Placental epithelial cell (primary cell): ENCODE measurements around the gene ELOVL3. TPM values are rescaled to one million over a fixed set of nuclear protein-coding genes. Genes with fewer than 3 reads are reported as not detected.

ENCODE experiments used
- total RNA-seq: library from RNA; depleted of rRNA; stranded (reverse); fragments of >200 nt; gene quantifications from 2 replicates; pipeline ENCODE4 v1.2.3, GENCODE V29; 2012

ELOVL3 gene
- total RNA-seq: not detected in 2 replicates

GRCh38 chr10:102225646-102226541 is at the start of gene ELOVL3:
TSS of gene ELOVL3 (plus strand) at chr10:102226299. CDS start at chr10:102226549, 250 bp downstream.

GRCh38 chr10:102241444-102242117 is 15.5 kb downstream of the ELOVL3 start, which contains the start of gene PITX3:
TSS of gene PITX3 (minus strand) at chr10:102241512. CDS start at chr10:102232080, 9,432 bp downstream.

DNA sequence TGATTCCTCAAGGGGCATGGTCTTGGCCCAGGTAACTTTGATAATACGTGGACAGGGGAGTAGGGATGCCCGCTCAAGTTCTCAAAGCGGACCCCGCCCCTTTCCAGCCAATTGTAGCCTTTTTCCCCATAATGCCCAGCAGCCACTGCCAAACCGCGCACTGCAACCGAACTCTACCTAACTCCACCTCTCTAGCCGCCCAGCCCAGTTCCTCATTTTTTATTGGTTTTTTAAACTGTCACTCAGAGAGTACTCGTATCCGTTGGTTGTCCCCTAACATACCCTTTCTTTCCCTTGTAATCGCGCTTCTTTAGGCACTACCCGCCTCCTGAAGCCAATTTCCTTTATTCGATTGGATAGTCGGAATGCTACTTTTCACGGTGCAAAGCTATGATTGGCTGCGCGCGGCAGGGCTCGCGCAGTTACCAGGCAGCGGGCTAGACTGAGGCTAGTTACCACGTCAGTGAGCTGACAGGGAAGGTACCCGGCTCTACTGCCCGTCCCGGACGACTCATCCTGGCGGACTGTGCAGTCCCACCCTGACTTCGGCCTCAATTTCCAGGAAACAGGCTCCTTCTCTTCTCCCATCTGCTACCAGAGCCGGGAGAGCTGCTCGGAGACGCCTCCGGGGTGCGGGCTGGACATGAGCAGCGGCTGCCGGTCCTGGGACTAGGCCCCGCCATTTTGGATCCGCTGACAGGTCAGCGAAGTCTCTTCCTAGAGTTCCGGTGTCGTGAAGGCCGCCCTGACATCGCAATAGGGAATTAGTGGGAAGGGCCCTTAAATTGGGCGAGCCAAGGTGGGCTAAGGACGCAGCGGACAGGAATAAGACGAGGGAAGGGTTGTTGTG is 19.2 kb downstream of the ELOVL3 start, which contains the start of gene GBF1:
Gene GBF1, plus strand, starts transcription at position 451 of the 850 bp plus-strand sequence. CDS start 13,407 bp downstream, outside the sequence.

Other genes with a start within 250 kb of the ELOVL3 start
- 12.2 and 47.1 TPM in 2 replicates for gene ARMH3, start 170.1 kb upstream of the ELOVL3 start, total RNA-seq
- gene HPS6, start 160.9 kb upstream of the ELOVL3 start, total RNA-seq: 40.2 and 41.2 TPM in 2 replicates
- 52.1 and 97.8 TPM in 2 replicates for gene LDB1, start 105.9 kb upstream of the ELOVL3 start, total RNA-seq
- gene PPRC1, start 93.3 kb upstream of the ELOVL3 start, total RNA-seq: 18.5 and 25.3 TPM in 2 replicates
- gene NOLC1, start 73.9 kb upstream of the ELOVL3 start, total RNA-seq: 16.1 and 17.9 TPM in 2 replicates
- gene PITX3, start 15.2 kb downstream of the ELOVL3 start, total RNA-seq: not detected in 2 replicates
- gene GBF1, start 19.2 kb downstream of the ELOVL3 start, total RNA-seq: 46.7 and 72.2 TPM in 2 replicates
- gene NFKB2, start 169.4 kb downstream of the ELOVL3 start, total RNA-seq: 15.3 and 19.0 TPM in 2 replicates
- gene PSD, start 192.5 kb downstream of the ELOVL3 start, total RNA-seq: 2.3 and 12.2 TPM in 2 replicates
- gene FBXL15, start 194.5 kb downstream of the ELOVL3 start, total RNA-seq: 8.7 and 14.5 TPM in 2 replicates
- gene CUEDC2, start 206.3 kb downstream of the ELOVL3 start, total RNA-seq: 25.9 and 41.6 TPM in 2 replicates
- 1.3 TPM in 1 of 2 replicates, not detected in the other for gene C10orf95, start 225.2 kb downstream of the ELOVL3 start, total RNA-seq